Measurements from ENCODE around the gene VSIG10. TPM values are rescaled to one million over a fixed set of nuclear protein-coding genes. Genes with fewer than 3 reads are reported as not detected.
A peak's percentile ranks its signal among the peaks of the same experiment; 100 is the strongest.

VSIG10 gene
- total RNA-seq, 1 donor from 2014 or later = 33.8 TPM

GRCh38 chr12:118064608-118065007, 39.2 kb downstream of the VSIG10 start:
- Mint-ChIP-seq H3K9me3 (ENCODE audit: low read depth) (no peaks in the 10 kb centered on the region), H3K4me1 (ENCODE audit: low read depth) (peaks cover 25% of the 10 kb centered on the region), H3K4me3 (ENCODE audit: low read depth) (peak overlapping the region; percentile 32), H3K27ac (peak overlapping the region; percentile 15), H3K36me3 (ENCODE audit: insufficient read depth) (peaks cover 9% of the 10 kb centered on the region), H3K27me3 (no peaks in the 10 kb centered on the region)
- no peak for DNase-seq (ENCODE audit: low spot score, unreplicated experiment)
- TF ChIP-seq CTCF (IDR thresholded peaks at IDR 0.05; ENCODE audit: unreplicated experiment) = peak; percentile 45

- peak overlapping the region; percentile 89 for H3K4me3 Mint-ChIP-seq (ENCODE audit: low read depth)
- H3K36me3 Mint-ChIP-seq (ENCODE audit: insufficient read depth) = peaks cover 10% of the 10 kb centered on the region
- peak overlapping the region; percentile 94 for H3K27ac Mint-ChIP-seq
- no peaks in the 10 kb centered on the region for H3K9me3 Mint-ChIP-seq (ENCODE audit: low read depth)
- peaks cover 28% of the 10 kb centered on the region for H3K4me1 Mint-ChIP-seq (ENCODE audit: low read depth)
- H3K27me3 Mint-ChIP-seq = no peaks in the 10 kb centered on the region
- no peak for TF ChIP-seq CTCF (IDR thresholded peaks at IDR 0.05; ENCODE audit: unreplicated experiment)
- no peak for DNase-seq (ENCODE audit: low spot score, unreplicated experiment)
Measured at GRCh38 chr12:118063576-118064391, 40.0 kb downstream of the VSIG10 start.

GRCh38 chr12:118061873-118062843, 41.7 kb downstream of the VSIG10 start:
- Mint-ChIP-seq H3K36me3 (ENCODE audit: insufficient read depth) (peaks cover 5% of the 10 kb centered on the region), H3K4me1 (ENCODE audit: low read depth) (peaks cover 28% of the 10 kb centered on the region), H3K27me3 (no peaks in the 10 kb centered on the region), H3K27ac (peak overlapping the region; percentile 95), H3K4me3 (ENCODE audit: low read depth) (peak overlapping the region; percentile 89), H3K9me3 (ENCODE audit: low read depth) (no peaks in the 10 kb centered on the region)
- no peak for DNase-seq (ENCODE audit: low spot score, unreplicated experiment)
- no peak for TF ChIP-seq CTCF (IDR thresholded peaks at IDR 0.05; ENCODE audit: unreplicated experiment)

- Mint-ChIP-seq H3K36me3 (ENCODE audit: insufficient read depth) (peaks cover 1% of the 10 kb centered on the region), H3K4me3 (ENCODE audit: low read depth) (peak within 1 kb of the TSS; percentile 89), H3K27me3 (no peaks in the 10 kb centered on the region), H3K27ac (peak within 1 kb of the TSS; percentile 95), H3K4me1 (ENCODE audit: low read depth) (peaks cover 29% of the 10 kb centered on the region), H3K9me3 (ENCODE audit: low read depth) (no peaks in the 10 kb centered on the region)
- DNase-seq (ENCODE audit: low spot score, unreplicated experiment) = peak; percentile 20
- TF ChIP-seq CTCF (IDR thresholded peaks at IDR 0.05; ENCODE audit: unreplicated experiment) = no peak
Measured at GRCh38 chr12:118061011-118061872, 42.6 kb downstream of the VSIG10 start, which contains the start of gene WSB2. Gene WSB2 (minus strand): TSS chr12:118061179. CDS start chr12:118061048, 131 bp downstream.

Data from progenitor cell of endocrine pancreas (in vitro differentiated cells).